NCI-H226 (cell line): ENCODE results near the gene GPR37.

Source experiments
- DNase-seq: peaks from one replicate; pipeline ENCODE4 v3.0.0-alpha.2; 2015

Gene GPR37

GRCh38 chr7:124779620-124780019, 14.0 kb upstream of the GPR37 start:
- no peak for DNase-seq

- DNase-seq = no peak
These were observed 13.6 kb upstream of the GPR37 start for GRCh38 chr7:124779194-124779593.

GRCh38 chr7:124777268-124777667, 11.7 kb upstream of the GPR37 start:
- peak; percentile 45 for DNase-seq

- no peak for DNase-seq
These were observed 10.6 kb upstream of the GPR37 start for GRCh38 chr7:124776153-124776552.

DNA sequence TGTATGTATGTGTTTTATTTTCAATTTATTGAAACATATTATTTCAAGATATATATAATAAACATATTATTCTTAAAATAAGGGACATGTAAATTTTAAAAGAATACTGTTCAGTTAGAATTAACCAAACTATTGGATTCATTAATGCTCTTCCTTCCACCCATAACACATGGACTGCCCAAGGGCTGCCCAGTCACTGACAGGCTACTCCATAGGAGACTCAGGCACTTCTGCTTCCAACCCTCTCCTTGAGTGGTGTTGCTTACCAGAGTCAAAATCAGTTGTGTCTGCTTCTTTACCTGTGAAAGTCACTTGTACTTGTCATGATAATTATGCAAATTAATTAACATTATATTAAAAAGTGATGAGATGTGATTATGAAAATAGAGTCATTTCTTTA, 9.8 kb upstream of the GPR37 start:
- no peak for DNase-seq

- no peak for DNase-seq
These were observed 8.3 kb upstream of the GPR37 start for GRCh38 chr7:124773938-124774337.

DNA sequence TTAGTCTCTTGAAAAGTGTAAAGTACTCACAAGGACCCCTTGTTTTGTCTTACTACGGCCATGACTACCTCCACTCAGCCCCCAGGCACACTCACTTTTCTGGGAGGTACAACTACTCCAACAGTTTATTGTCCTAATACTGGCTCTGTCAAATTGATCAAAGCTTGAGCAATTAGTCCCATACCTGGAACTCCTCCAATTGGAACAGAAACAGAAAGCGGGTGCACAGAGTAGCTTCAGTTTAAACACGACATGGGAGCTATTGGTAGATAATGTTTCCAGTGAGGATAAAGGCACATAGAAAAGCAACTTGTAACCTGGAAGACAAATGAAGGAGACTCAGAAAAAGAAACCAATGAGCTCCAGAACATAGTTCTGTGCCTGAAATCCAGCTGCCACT, 7.7 kb upstream of the GPR37 start:
- DNase-seq = no peak

DNA sequence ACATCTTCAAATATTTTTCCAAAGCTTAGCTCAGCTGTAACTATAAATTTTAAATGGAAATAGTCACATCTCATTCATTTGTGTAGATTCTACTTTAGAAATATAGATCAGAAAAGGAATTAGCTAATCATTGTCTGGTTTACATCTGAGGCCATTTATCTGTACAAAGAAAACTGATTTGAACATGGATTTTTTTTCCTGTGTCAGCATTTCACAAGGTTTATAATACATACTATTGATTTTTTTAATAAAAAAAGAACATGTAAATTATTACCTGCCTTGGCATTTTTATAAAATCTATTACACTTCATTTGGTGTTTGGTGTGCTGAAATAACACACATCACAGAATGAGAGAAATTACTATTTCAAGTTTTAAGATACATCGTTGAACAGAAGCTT, 3.5 kb upstream of the GPR37 start:
- DNase-seq = no peak

- no peak for DNase-seq
These were observed 2.9 kb upstream of the GPR37 start for GRCh38 chr7:124768525-124768924.

GRCh38 chr7:124764847-124765400, 668 bp downstream of the GPR37 start:
- no peak for DNase-seq

DNA sequence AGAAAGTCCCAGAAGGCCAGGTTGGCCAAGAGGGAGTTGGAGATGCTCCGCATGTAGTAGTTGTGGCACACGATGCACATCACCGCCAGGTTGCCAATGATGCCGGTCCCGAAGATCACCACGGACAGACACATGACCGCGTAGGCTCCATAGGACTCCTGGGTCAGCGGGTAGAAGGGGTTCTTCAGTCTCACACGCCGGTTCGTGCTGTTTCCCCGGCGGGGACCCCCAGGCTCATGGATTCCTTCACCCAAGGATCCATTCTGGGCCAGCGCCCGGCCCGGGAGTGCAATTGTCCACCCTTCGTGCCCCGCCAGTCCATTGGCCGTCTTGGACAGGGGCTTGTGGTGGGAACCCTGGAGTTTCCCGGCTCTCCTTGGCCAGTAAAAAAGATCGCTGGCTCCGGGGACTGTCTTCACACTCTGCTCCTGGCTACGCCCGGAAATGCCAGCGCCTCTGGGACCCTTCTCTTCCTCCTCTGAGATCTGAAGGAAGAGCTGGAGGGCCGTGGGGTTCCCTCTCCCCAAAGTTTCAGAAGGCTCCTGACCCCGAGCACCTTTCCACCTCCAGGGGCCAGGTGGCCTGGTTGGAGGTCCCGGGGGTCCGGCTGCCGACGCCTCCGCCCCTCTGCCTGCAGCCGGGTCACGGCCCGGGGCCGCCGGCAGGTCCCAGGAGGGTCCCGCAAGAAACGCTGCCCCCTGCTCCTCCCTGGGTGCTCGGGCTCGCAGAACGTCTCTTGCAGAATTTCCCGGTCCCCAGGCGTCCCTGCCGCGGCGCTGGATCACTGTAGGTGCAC, 1.3 kb downstream of the GPR37 start:
- DNase-seq = no peak

DNA sequence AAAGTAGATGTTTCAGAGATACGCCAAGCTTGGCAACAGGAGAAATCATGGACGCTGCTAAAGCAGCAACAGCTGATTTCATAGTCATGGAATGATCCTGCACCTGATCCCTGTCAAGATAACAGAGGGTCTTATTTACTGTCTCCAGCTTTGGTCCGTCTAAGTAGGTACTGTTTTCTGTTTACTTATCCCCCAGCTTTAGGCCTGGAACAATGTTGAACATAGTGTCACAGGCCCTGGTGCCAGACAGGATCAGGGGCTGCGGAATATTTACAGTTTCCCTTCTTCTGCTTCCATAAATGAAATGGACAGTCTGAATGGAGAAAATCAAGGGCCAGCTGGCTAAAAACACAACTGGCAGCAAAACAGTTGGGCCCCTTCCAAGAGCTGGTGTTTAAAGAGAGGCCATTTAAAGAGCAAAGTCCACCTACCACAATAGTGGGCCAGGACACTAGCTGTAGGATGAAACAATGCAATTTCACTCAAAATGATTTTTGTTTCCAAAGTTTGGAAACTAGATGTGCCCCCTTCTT, 2.9 kb downstream of the GPR37 start:
- DNase-seq = no peak

DNA sequence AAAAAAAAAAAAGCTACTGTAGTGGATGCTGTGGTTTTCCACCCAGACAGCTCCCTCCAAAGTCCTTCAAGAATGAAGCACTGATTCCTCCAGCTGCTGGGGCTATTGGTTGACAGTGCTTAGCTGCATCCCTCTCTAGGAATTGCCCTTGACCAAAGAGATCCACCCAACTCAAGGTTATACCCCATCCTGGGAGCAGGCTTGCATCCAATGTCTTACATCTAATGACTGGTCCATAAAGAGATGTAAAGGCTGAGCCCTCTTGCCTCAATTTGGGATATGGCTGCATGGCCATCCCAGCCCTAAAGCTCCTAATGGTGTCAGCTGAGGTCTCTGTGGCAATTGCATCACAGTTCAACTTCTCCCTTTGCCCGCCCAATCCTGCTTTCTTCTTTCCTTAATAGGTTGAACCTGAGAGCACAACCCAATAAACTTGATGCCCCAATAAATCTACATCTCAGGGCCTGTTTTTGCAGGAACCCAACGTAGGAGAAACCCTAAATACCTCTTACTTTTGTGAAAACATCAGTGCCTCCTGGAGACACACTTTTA, 4.4 kb downstream of the GPR37 start:
- no peak for DNase-seq

- no peak for DNase-seq
These were observed 7.3 kb downstream of the GPR37 start for GRCh38 chr7:124758327-124758726.

GRCh38 chr7:124754576-124755268, 10.9 kb downstream of the GPR37 start:
- DNase-seq = no peak

- peak; percentile 40 for DNase-seq
These were observed 13.3 kb downstream of the GPR37 start for GRCh38 chr7:124752310-124752709.

GRCh38 chr7:124751027-124751426, 14.6 kb downstream of the GPR37 start:
- no peak for DNase-seq

DNA sequence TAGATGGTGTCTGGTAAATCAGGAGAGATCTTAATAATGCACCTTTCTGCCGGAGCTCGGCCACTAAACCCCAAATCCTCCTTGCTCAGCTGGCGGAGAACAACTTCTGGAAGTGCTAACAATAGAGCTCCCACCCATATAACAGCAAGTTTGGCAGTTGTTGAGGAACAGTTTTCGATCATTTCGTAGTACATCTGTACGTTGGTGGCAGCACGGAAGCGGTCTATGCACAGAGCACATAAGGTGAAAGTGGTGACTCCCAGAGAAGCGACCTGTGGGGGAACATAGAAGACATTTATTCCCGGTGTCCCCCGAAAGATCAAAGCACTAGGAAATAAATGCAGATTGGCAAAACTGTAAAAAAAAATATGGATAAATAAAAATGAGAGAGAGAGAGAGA, 18.5 kb downstream of the GPR37 start:
- no peak for DNase-seq

- no peak for DNase-seq
These were observed 27.0 kb downstream of the GPR37 start for GRCh38 chr7:124738639-124739038.

DNA sequence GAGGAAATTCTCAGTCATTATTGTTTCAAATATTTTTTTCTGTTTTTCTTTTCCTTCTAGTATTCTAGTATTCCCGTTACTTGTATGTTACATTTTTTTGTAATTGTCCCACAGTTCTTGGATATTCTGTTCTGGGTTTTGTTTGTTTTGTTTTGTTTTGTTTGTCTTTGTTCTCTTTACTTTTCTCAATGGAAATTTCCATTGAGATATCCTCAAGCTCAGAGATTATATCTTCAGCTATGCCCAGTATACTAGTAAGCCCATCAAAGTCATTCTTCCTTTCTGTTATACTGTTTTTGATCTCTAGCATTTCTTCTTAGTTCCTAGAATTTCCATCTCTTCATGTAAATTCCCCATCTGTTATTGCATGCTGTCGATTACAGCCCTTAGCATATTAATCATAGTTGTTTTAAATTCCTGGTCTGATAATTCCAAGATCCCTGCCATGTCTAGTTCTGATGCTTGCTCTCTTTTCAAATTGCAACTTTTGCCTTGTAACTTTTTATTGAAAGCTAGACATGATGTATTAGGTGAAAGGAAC, 27.8 kb downstream of the GPR37 start:
- DNase-seq = no peak

DNA sequence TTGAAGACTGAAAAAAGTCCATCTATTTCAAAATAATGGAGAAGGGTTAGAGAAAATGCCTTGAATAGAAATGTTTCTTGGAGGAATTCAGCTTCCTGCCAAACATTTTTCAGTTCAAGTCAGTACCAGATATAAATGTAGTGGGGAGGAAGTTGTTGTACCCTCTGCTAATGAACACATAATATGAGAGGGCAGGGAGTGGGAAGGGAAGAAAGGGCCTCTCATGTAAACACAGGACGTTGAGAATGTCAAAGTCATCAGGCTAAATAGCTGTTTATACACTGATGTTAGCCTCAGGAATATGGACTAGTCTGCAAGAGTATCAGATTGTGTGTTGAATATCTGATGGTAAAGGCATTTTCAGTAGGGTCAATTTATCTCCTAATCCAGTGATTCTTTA, 37.0 kb downstream of the GPR37 start:
- DNase-seq = no peak

DNA sequence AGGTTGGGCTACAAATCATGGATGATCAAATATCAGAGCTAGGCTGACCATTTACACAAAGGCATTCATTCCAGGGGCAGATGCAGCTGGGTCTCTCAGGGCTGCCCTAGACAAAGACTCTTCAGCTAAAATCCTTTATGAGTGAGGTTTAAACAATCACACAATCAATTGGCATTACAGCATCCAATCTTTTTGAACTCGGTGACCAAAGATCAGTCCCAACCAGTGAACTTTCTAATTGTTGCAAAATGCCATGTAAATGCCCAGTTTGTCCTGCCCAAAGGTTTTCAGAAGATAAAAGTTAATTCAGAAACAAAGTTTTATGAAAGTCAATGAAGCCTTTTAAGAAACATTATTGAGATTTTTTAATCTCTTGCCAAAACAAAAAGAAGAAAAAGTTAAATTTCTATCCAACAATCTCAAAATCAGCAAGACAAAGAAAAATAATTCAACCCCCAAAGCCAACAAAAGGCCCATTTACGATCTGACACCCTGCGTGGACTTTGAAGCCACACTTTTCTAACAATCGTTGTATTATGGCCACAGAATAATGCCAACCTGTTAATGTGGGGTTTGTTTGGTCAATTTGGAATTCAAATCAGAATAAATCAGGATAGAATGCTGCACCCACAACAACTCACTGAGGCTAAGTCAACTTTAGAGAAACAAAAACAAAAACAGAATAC, 40.9 kb downstream of the GPR37 start:
- no peak for DNase-seq

- DNase-seq = no peak
These were observed 41.5 kb downstream of the GPR37 start for GRCh38 chr7:124724079-124724478.
